Activated naive CD4-positive, alpha-beta T cell treated with anti-CD3 and anti-CD28 coated beads, Interleukin-2, amount 50 U/mL, for 16 hours (primary cell): ENCODE data around the gene PPP2R5C.
A peak's percentile ranks its signal among the peaks of the same experiment; 100 is the strongest.

Experiments used
- DNase-seq: peaks from one replicate; pipeline ENCODE4 v3.0.0-alpha.2; 2020

PPP2R5C gene

DNA sequence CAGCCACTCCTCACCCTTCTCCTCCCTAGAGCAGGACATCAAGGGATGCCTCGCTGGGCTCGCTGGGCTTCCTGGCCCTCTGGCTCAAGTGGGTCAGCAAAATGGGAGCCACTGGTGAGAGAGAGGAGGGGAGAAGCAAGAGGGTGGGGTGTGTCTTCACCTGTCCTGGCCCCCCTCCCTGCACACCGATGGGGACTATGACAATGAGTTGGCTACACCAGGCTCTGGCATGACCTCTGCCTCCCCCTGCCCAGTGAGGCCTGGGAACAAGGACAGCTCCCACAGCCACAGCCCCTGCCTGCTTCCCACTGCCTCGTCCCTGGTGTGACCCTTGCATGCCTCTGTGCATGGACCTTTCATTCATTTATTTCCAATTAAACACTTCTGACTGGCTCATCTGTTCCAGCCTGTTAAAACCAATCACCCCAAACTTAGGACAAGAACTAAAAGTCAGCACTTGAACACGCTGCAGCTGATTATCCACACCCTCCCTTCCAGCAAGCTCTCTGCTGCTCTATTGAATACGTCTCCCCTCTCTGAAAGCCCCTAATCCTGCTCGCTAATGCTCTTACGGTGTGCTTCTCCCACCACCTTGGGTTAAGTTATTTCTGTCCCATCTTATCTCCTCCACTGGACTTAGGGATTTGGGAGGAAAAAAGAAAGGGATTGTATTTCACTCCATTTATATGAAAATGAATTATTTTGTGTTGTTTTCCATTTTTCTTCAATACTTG, 5.8 kb upstream of the PPP2R5C start:
- DNase-seq, result no peak

DNA sequence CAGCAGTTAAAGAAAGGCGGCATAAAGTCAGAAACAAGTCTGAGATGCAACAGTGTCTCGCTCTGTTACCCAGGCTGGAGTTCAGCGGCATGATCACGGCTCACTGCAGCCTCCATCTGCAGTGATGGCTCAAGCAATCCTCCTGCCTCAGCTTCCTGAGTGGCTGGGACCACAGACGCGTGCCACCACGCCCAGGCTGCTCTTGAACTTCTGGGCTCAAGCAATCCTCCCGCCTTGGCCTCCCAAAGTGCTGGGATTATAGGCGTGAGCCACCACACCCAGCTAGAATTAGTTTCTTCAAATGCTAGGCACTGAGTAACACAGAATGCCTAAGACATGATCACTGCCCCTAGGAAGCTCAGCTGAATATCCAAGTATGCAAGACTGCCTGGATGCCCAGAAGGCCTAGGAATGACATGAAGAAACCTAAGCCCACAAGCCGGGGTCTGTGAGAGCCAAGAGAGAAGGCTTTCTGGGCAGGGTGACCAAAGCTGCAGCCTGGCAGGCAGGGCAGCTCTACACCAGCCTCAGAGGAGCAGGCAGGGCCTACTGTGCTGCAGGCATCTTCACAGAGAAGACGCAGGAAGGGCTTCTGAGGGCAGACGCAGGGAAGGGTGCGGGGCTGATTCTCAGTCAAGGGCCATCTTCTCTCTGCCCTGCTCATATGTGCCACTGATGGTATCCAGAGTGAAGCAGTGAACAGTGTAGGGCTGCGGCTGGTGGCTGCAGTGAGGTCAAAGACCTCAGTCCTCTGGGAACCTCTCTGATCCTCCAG, 4.3 kb upstream of the PPP2R5C start:
- DNase-seq, result no peak

DNA sequence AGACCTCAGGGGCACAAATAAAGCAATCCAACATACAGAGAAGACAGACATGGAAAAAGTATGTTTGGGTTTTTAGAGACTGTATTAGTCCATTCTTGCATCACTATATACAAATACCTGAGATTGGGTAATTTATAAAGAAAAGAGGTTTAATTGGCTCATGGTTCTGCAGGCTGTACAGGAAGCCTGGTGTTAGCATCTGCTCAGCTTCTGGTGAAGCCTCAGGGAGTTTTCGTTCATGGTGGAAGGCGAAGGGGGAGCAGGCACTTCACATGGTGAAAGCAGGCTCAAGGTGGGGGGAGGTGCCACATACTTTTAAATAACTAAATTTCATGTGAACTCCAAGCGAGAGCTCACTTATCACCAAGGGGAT, 3.7 kb upstream of the PPP2R5C start:
- DNase-seq, result no peak

DNA sequence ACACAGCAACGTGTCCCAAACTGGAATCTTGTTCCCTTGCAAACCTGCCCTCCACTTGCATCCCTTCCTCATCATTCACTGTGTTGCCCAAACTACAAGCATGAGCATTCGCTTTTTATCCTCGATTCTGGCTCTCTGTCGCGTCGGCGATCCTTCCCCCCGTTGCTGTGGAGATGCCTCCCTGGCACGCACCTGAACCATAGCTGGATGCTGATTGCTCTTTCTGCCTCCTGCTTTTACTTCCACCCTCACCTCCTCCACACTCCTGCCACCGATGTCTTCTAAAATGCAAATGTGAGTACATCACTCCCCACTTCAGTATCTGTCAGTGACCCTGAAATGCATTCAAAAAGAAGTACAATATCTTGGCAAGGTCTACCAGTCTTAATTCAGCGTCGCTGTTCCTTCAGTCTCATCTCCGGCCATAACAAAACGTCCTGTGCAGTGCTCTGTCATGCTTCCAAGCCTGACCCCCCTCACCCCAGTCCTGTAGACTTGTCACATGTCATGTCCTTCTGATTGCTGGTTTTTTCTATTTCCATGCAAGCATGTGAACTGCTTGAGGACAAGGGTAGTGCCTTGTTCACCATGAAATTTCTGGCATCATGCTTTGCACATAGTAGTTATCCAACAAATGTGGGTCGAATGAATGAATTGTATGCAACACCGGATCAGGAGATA, 2.5 kb upstream of the PPP2R5C start:
- DNase-seq, result no peak

DNA sequence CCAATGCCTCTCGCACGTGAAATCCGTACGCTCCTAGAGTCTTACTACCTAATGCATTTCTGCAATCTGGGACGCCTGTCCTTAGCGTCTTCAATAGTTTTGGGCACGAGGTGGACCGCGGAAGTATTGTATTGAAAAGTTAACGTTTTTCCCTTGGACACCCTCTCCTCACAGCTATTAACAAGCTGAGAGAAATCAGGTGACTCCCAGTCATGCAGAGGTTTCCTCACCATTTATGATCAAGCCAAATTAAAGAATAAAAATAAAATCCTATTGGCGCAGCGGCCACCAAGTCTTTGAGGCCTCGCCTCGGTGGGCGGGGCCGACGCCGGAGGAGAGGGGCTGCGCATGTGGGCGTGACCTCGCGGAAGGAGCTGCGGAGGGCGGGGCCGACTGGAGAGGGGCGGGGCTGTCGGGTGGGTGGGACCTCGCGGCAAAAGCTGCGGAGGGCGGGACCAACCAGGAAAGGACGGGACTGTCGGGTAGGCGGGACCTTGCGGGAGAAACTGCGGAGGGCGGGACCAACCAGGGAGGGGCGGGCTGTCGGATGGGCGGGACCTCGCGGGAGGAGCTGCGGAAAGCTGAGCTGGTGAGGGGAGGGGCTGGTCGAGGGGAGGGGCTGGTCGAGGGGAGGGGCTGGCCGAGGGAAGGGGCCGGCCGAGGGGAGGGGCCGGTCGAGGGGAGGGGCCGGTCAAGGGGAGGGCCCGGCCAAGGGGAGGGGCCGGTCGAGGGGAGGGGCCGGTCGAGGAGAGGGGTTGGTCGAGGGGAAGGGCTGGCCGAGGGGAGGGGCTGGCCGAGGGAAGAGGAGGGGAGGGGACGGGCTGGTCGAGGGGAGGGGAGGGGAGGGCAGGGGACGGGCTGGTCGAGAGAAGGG, 1.1 kb upstream of the PPP2R5C start:
- DNase-seq, result peak; percentile 93

DNA sequence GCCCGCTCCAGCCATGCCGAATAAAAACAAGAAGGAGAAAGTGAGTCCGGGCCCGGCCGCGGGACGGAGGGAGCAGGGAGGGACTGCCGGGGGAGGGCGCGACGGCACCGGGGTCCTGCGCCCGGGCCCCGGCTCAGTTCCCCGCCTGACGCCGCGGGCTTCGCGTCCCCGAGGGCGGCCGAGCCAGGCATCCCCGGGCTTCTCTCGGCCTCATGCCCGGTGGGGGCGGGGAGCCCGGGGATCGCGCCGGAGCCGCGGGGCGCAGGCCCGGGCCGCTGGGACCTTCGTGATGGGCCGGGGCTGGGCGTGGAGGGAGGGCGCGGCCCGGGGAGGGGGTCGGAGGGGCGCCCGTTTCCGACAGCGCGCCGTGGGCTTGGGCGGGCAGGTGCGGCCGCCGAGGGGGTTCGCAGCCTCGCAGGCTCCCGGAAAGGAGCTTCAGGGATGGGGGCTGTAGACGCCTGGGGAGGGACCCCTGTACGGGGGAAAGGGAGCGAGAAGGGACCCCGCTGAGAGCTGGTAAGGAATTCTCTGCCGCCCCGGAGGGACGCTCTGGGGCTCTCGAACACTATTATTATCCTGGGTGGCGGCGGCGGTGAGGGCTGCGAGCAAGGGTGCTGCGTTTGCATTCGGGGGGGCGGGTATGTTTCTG, 496 bp downstream of the PPP2R5C start:
- DNase-seq, result peak; percentile 61

DNA sequence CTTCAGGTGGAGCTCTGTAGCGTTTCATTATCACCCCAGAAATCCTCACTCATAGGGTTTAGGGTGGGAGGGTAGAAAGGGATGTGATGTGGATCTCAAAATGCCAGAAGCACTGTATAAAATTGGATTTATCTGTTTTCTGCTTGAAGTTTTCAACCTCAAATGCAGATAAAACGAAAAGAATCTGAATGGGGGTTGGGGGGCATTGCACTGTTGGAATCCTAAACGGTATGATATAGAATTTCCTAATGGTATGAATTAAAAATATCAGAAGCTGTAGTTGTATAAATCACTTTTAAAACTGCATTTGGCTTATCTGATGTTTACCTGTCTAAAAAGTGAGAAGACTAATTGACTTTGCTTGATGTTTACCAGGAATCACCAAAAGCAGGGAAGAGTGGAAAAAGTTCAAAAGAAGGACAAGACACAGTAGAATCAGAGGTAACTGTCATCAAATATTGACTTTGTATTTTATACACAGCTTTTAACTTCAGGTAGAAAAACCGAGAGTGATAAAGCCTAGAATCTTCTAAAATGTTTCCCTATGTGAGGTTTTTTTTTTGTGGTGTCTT, 1.1 kb downstream of the PPP2R5C start:
- no peak for DNase-seq

DNA sequence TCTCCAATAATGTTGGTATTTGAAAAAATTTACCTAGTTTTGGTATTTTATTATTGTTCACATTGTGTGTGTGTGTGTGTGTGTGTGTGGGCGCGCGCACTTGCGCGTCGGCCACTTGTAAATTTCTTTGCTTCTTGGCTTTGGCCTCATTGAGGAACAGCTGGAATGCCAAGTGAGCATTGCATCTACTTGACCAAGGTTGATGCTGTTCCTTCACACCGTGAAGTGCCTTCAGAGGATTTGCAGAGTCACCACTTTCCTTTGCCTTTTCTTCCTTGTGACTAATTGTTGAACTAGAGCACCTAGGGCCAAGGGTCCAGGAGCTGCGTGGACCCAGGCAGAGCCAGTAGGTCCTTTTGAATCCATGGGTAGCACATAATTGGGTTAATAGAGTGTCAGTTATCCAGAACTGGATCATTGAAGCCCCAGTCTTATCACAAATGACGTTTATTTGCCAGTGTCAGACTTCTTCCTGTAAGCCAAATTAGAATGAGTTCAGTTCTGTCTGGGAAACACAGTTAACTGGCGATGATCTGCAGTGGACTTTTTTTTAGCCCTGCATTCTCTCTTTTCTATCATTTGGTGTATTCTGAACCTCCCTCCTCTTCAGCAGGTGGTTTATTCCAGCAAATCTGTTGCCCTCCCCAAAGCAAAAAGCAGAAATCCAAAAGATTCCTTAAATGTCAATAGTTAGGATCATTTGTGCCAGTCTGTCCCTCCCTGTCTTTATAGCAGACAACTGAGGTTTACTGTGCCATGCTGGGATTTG, 2.6 kb downstream of the PPP2R5C start:
- DNase-seq, result no peak

DNA sequence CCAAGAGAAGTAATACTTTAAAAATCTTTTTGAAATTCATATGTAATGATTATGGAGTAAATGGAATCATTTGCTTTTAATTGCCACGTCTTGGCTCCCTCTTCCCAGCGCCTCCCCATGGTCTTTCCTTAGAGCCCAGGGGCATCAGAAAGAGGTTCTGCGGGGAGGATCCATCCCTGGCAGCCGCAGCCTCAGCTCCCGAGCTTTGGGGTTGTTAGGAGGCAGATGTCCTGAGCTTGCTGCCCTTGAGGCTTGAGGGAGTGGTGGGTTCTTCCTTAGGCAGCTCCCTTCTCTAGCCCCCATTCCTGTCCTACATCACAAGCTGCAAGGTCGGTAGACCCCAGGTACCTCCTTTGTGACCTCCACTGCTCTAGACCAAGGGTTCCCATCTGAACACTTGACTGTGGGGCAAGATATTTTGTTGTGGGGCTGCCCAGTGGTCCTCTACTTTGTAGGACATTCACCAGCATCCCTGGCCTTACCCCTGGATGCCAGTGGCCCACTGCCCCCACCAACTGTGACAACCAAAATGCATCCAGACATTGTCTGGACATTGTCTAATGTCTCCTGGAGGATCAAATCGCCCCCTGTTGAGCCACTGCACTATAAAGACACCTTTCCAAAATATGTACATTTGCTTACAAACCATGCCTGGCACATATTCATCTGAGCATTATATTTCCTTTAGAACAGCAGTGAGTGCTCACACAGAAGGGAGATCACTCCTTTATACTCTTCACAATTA, 6.3 kb downstream of the PPP2R5C start:
- no peak for DNase-seq

DNA sequence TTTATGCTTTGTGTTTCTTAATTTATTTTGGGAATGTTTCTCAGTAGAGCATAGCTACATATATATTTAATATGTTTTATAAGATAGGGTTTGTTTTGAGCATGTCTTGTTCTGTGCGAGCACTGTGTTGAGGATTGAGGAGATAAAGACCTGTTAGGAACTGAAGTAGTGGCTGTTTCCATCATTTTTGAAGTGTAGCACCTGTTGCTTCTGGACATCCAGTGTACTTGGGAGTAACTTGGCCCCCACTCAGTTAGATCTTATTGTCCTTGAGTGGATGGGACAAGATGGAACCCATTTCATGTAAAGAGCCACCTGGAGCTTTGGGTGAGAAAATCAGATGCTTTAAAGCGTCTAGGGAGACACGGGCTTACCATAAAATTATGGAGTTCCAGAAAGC, 8.7 kb downstream of the PPP2R5C start:
- no peak for DNase-seq

DNA sequence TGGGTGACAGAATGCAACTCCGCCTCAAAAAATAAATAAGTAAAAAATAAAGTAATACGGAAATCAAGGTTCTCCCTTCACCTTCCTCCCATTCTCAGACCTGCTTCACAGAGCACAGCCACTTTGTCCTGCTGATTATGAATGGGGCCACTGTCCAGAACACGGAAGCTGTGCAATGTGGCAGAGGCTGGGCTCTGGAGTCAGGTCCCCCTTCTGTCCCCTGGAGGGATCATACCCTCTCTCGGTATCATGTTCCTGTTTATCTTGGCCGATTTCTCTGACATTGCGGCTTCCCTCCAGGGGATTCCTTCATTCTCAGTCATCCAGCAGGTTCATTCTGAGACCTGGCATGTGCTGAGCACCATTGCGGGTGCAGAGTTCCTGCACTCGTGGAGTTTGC, 11.3 kb downstream of the PPP2R5C start:
- DNase-seq, result no peak

DNA sequence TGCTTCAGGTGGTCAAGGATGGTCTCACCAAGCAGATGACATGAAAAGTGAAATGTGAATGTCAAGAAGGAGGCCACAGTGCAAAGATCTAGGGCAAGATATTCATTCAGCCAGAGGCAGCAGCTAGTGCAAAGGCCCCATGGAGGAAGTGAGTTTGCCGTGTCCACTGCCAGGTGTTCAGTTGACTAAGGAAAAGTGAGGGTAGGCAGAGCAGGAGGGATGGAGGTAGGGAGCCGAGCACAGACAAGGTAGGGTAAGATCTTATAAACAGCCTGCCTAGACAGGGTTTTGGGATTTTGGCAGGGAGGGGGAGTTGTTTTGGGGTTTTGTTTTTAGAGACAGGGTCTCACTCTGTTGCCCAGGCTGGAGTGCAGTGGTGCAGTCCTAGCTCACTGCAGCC, 11.9 kb downstream of the PPP2R5C start:
- no peak for DNase-seq

DNA sequence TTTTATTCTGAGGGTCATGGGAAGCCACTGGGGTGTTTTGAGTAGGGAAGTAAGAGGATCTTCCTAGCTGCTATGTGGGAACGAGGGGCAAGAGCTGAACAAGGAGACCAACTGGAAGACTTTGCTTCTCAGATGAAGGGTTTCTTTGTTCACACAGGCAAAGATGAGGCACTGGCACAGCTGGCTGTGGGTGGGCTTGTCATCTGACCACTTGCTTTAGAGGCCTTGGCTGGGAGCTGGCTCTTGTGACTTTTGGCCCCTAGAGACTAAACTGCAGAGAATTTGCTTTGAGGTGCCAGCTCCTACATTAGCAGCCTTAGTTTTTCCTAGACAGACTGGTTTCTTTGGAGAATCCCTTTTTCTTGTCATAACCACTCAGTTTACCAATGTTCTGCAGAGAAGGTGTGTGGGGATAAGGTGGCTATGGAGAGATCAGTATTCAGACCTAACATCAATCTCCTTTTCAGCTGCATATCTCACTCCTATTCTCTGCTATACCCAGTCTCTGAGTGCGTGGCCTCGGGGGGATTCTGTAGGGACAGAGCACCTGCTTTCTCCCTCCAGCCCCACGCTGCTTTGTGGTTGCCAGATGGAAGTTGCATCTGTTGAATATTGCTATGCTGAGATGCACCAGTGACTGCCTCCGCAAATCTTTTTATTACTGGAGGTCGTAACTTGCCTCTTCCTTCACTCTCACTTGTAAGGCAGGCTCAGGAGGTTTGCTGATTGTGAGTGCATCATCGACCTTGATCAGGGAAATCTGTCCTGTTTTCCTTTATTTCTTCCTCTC, 12.7 kb downstream of the PPP2R5C start:
- DNase-seq, result no peak

DNA sequence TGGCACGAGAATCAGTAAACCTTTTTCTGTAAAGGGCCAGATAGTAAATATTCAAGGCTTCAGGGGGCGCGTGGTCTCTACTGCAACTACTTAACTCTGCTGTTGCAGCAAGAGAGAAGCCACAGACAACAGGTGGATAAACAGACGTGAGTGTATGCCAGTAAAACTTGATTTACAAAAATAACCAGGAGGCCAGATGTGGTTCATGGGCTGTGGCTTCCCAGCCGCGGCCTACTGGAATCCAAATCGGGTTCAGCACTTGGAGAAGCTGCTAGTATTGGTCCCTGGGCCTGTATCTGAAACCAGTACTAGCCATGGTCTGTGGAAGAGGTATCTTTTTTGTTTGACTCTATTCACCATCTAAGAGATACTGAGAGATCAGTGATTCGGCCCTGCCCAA, 13.3 kb downstream of the PPP2R5C start:
- DNase-seq, result no peak

DNA sequence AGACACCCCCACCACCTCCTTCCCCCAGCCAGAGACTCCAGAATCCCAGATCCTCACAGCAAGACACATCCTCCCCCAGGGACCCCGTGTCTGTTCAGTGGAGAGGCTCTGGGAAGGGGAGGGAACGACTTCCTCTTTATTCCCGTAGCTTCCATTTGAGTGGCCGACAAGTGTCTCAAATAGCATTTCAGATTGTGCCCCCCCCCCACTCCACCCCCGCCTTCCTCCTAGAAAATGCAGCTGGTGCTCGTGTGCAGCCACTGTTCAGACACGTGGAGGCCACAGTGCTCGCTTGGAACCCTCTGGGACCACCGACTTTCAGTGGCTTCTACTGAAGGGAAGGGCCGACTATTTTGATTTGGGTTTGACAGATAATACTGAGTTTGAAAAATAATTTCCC, 14.3 kb downstream of the PPP2R5C start:
- DNase-seq, result no peak

DNA sequence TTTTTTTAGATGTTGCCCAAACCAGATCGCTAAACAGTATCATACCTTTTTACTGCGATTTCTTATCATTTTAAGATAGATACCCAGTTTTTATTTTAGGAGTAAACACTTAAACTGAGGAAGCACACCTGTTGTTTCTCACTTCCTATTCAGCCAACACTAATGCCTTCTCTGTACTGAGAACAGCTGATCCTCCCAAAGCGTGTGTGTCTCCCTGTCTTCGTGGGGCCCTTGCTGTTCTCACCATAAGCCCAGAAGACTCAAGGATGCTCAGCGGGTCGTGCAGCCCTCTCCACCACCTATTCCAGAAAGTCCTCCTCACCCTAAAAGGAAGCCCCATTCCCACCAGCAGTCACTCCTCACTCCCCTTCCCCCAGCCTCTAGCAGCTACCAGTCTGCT, 14.8 kb downstream of the PPP2R5C start:
- DNase-seq, result no peak

DNA sequence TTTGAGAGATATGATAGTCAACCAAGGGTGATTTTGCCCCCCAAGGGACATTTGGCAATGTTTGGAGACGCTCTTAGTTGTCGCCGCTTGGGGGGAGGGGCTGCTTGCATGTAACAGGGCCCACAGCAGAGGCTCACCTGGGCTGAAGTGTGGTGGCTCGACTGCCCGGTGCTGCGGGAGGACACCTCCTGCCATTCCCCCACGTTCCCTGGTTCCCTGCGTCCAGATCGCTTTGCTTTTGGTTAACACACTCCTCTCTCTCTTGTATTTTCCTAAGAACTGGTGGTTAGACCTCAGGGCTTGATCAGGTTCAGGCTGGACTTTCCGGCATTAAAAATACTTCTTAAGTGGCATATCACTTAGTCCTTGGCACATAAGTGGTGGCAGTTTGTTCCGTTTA, 18.9 kb downstream of the PPP2R5C start:
- DNase-seq, result no peak

DNA sequence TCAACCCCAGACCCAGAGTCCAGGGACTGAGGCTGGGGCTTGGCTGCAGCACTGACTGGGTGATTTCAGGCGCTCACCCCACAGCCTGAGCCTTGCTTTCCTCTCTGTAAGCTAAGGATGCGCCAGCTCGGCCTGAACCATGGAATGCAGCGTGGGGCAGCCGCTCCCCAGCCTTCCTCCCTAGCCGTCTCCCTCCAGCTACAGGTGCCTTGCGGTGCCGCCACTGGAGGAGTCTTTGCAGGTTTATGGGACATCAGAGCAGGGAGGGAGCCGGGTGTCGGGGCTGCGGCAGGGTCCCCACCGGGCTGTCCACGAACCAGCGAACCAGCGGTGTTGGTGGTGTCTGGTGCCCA, 19.4 kb downstream of the PPP2R5C start:
- no peak for DNase-seq

DNA sequence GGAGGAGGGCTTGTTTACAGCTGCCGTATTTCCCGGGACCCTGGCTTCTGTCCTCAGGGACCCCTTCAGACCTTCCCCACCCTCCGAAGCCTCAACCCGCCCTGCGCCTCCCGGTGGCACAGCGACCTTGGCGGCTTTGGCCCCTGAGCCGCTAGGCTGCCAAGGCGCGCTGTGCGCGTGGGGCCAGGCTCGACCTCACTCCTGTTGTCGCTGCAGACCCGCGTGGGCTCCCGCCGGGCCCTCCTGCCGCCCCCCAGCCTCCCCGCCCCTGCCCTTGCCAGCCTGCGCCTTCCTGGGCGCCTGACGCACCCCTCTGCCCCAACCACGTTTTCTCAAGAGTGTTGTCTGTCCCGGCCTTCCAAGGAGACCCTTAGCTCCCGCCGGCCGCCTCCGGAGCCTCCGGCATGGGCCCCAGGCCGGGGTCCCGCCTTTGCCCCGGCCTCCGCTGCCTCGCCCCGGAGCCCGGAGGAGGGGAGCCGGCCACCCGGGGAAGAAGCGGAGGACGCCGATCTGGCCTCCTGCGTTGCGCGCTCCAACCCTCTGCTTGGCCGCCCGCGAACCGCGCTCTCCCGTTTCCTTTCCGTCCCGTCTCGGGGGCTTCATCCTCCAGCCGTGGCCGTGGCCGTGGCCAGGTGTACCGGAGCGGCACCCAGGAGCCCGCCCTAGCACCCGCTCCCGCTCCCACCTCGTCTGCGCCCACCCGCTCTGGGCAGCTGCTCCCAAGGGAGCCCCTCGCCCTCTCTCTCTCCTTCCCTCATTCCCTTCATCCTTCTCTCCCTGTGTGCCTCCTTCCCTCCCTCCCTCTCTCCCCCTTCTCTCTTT, 19.9 kb downstream of the PPP2R5C start:
- DNase-seq, result peak; percentile 44
